Naive thymus-derived CD4-positive, alpha-beta T cell (primary cell): Measurements from ENCODE around the gene DIDO1. TPM values are rescaled to one million over a fixed set of nuclear protein-coding genes. Genes with fewer than 3 reads are reported as not detected.

Experiments used
- ATAC-seq: fragments of 150-1000 bp; cut with Tn5 transposase; 2 replicates; pipeline ENCODE4 v1.10.0; 2021; ENCODE audit warnings: mild to moderate bottlenecking, moderate library complexity
- CTCF ChIA-PET: fragments of 350-600 bp; sonication (Branson Sonifier 250); formaldehyde crosslinking; loops from one replicate; lab custom pipeline; 2021; ENCODE audit warnings: antibody characterized with exemption; lab: Charles Lee
- POLR2A ChIA-PET: fragments of 350-600 bp; sonication (Branson Sonifier 250); formaldehyde crosslinking; loops from one replicate; lab custom pipeline; 2021; ENCODE audit warnings: antibody characterized with exemption, inconsistent platforms; lab: Charles Lee
- DNase-seq, 9 donors: peaks; one replicate each; pipeline versions ENCODE4 v3.0.0 to v3.0.0-alpha.2; 2020 to 2022; ENCODE audit warnings: mixed read lengths in 1 of 9
- H3K27ac ChIP-seq: one replicate; pipeline ENCODE4 v1.7.0; 2013; ENCODE audit warnings: mild to moderate bottlenecking, low read depth, low read length, moderate library complexity
- H3K27me3 ChIP-seq, 2 donors: one replicate each; pipeline ENCODE4 v1.7.0; 2013; ENCODE audit warnings: low read length in 2 of 2, mild to moderate bottlenecking in 2 of 2, moderate library complexity in 2 of 2; ENCODE audit not compliant: control insufficient read depth in 2 of 2, insufficient read depth in 2 of 2
- H3K36me3 ChIP-seq, 3 experiments: 1 replicate in 2 of 3; 2 replicates in 1 of 3; pipeline ENCODE4 v1.7.0; 2013; ENCODE audit warnings: low read length in 3 of 3, mild to moderate bottlenecking in 3 of 3, moderate library complexity in 1 of 3; ENCODE audit not compliant: insufficient read depth in 3 of 3, control insufficient read depth in 2 of 3
- H3K4me1 ChIP-seq, 2 donors: one replicate each; pipeline ENCODE4 v1.7.0; 2013; ENCODE audit warnings: low read length in 2 of 2, mild to moderate bottlenecking in 2 of 2, moderate library complexity in 1 of 2; ENCODE audit not compliant: control insufficient read depth in 2 of 2, insufficient read depth in 2 of 2
- H3K4me3 ChIP-seq: 2 replicates; pipeline ENCODE4 v1.7.0; 2013; ENCODE audit warnings: mild to moderate bottlenecking, low read length
- H3K9me3 ChIP-seq, 3 experiments: 1 replicate in 2 of 3; 2 replicates in 1 of 3; pipeline ENCODE4 v1.7.0; 2013; ENCODE audit warnings: low read length in 3 of 3; ENCODE audit not compliant: control insufficient read depth in 2 of 3
- H3K27ac Mint-ChIP-seq, 9 donors: one replicate each; pipeline ENCODE4 v1.8.0; 2020 to 2022; ENCODE audit warnings: mixed read lengths in 9 of 9, mild to moderate bottlenecking in 8 of 9, moderate library complexity in 5 of 9, inconsistent platforms in 2 of 9
- H3K27me3 Mint-ChIP-seq, 5 donors: one replicate each; pipeline ENCODE4 v1.8.0; 2021 to 2022; ENCODE audit warnings: mixed read lengths in 5 of 5, mild to moderate bottlenecking in 1 of 5
- H3K36me3 Mint-ChIP-seq, 5 donors: one replicate each; pipeline ENCODE4 v1.8.0; 2020 to 2022; ENCODE audit warnings: mixed read lengths in 5 of 5, mild to moderate bottlenecking in 3 of 5, inconsistent platforms in 1 of 5
- H3K4me1 Mint-ChIP-seq, 7 donors: one replicate each; pipeline ENCODE4 v1.8.0; 2020 to 2022; ENCODE audit warnings: mixed read lengths in 7 of 7, mild to moderate bottlenecking in 3 of 7, inconsistent platforms in 1 of 7
- H3K4me3 Mint-ChIP-seq, 10 donors: one replicate each; pipeline ENCODE4 v1.8.0; 2020 to 2022; ENCODE audit warnings: mild to moderate bottlenecking in 10 of 10, mixed read lengths in 10 of 10, moderate library complexity in 6 of 10, inconsistent platforms in 2 of 10
- H3K9me3 Mint-ChIP-seq, 11 donors: one replicate each; pipeline ENCODE4 v1.8.0; 2020 to 2022; ENCODE audit warnings: mixed read lengths in 11 of 11, mild to moderate bottlenecking in 4 of 11, inconsistent platforms in 1 of 11, moderate library complexity in 1 of 11
- intact Hi-C, 2 donors: fragments of 100-400 bp; cut with micrococcal nuclease; formaldehyde crosslinking; loops; one replicate each; pipeline ENCODE4 v1.15.1; 2023
- polyA plus RNA-seq, 2 donors: library from polyadenylated mRNA; unstranded; fragments of 300-500 nt; fragmentation: Illumina TruSeq; gene quantifications; one replicate each; pipeline ENCODE4 v1.2.3, GENCODE V29; 2021
- total RNA-seq, 6 experiments: library from RNA in 5 of 6; stranded (reverse) in 5 of 6; gene quantifications; 1 replicate in 5 of 6; 2 replicates in 1 of 6; pipeline ENCODE4 v1.2.3 and lab custom pipeline; 2021 to 2026

DIDO1 gene
- total and polyA plus RNA-seq, 7 experiments from 2014 or later, result 36.6 to 139 (median 69.2) TPM

GRCh38 chr20:62918147-62918546 is 8.2 kb downstream of the DIDO1 start:
- no peaks in the 10 kb centered on the region for H3K27me3 Mint-ChIP-seq
- peaks cover 0 to 2% (median 0%) of the 10 kb centered on the region in 11 donors for H3K9me3 Mint-ChIP-seq
- H3K4me1 ChIP-seq, result peaks cover 81% of the 10 kb centered on the region in 2 donors
- H3K9me3 ChIP-seq, result no peaks in the 10 kb centered on the region
- peak overlapping the region; percentile 74 to 94 (median 90) for H3K27ac Mint-ChIP-seq
- intact Hi-C loops, result loop anchor here in 1 of 2 donors (5.0 kb wide), 2 partner anchors 34 to 89 kb away; partner anchors contain the start of genes BHLHE23 and SLC17A9
- peak overlapping the region; percentile 63 for H3K27ac ChIP-seq
- ChIA-PET CTCF (interaction anchor here (1.0 to 13.0 kb wide), 7 partner anchors 10 to 91 kb away, joined by 3 to 102 read pairs (median 5); no protein-coding TSS in a partner anchor), POLR2A (interaction anchor here (0.6 to 7.2 kb wide), 14 partner anchors 9 to 188 kb away, joined by 3 to 57 read pairs (median 6); partner anchors contain the start of gene GID8)
- H3K4me3 Mint-ChIP-seq, result peak overlapping the region; percentile 82 to 92 (median 86)
- DNase-seq (peak in 5 of 9 donors; percentile 42 to 61 (median 55)), ATAC-seq (peak; percentile 52)
- H3K4me3 ChIP-seq, result peak overlapping the region; percentile 39
- H3K4me1 Mint-ChIP-seq, result peaks cover 70 to 95% (median 89%) of the 10 kb centered on the region in 7 donors
- H3K27me3 ChIP-seq, result no peaks in the 10 kb centered on the region
- H3K36me3 ChIP-seq, result peaks cover 0 to 6% (median 1%) of the 10 kb centered on the region in 3 experiments
- peaks cover 0 to 7% (median 4%) of the 10 kb centered on the region in 5 donors for H3K36me3 Mint-ChIP-seq

- Mint-ChIP-seq H3K27ac (peak overlapping the region; percentile 74 to 94 (median 90)), H3K4me1 (peaks cover 68 to 95% (median 89%) of the 10 kb centered on the region in 7 donors), H3K4me3 (peak overlapping the region; percentile 82 to 92 (median 86)), H3K9me3 (peaks cover 0 to 2% (median 0%) of the 10 kb centered on the region in 11 donors), H3K36me3 (peaks cover 0 to 7% (median 7%) of the 10 kb centered on the region in 5 donors), H3K27me3 (no peaks in the 10 kb centered on the region)
- ATAC-seq (no peak), DNase-seq (no peak)
- Histone ChIP-seq H3K9me3 (no peaks in the 10 kb centered on the region), H3K27ac (peak overlapping the region; percentile 63), H3K27me3 (no peaks in the 10 kb centered on the region), H3K4me1 (peaks cover 77 to 78% of the 10 kb centered on the region in 2 donors), H3K36me3 (peaks cover 0 to 9% (median 4%) of the 10 kb centered on the region in 3 experiments), H3K4me3 (peak overlapping the region; percentile 39)
- ChIA-PET POLR2A (interaction anchor here (0.6 to 7.2 kb wide), 12 partner anchors 10 to 188 kb away, joined by 3 to 57 read pairs (median 7); partner anchors contain the start of gene GID8), CTCF (interaction anchor here (1.0 to 13.0 kb wide), 7 partner anchors 10 to 91 kb away, joined by 3 to 102 read pairs (median 5); no protein-coding TSS in a partner anchor)
- intact Hi-C loops, result loop anchor here in 1 of 2 donors (5.0 kb wide), 2 partner anchors 35 to 90 kb away; partner anchors contain the start of genes BHLHE23 and SLC17A9
Observed at GRCh38 chr20:62917720-62918119, 8.6 kb downstream of the DIDO1 start.

GRCh38 chr20:62916703-62917476 is 9.4 kb downstream of the DIDO1 start:
- peaks cover 70 to 71% of the 10 kb centered on the region in 2 donors for H3K4me1 ChIP-seq
- peaks cover under 1 to 15% (median 9%) of the 10 kb centered on the region in 3 experiments for H3K36me3 ChIP-seq
- H3K9me3 ChIP-seq, result no peaks in the 10 kb centered on the region
- Mint-ChIP-seq H3K4me1 (peaks cover 61 to 92% (median 85%) of the 10 kb centered on the region in 7 donors), H3K36me3 (peaks cover 0 to 10% (median 7%) of the 10 kb centered on the region in 5 donors), H3K27me3 (no peaks in the 10 kb centered on the region), H3K27ac (peak overlapping the region; percentile 23 to 94 (median 89)), H3K9me3 (no peaks in the 10 kb centered on the region), H3K4me3 (peak overlapping the region; percentile 52 to 92 (median 86))
- intact Hi-C loops, result loop anchor here in 1 of 2 donors (5.0 kb wide), 2 partner anchors 35 to 90 kb away; partner anchors contain the start of genes BHLHE23 and SLC17A9
- peak overlapping the region; percentile 39 for H3K4me3 ChIP-seq
- ATAC-seq (no peak), DNase-seq (no peak)
- H3K27me3 ChIP-seq, result no peaks in the 10 kb centered on the region
- CTCF ChIA-PET, result interaction anchor here (1.1 to 13.0 kb wide), 5 partner anchors 9 to 24 kb away, joined by 3 to 102 read pairs (median 4); no protein-coding TSS in a partner anchor
- POLR2A ChIA-PET, result interaction anchor here (0.9 to 7.2 kb wide), 7 partner anchors 9 to 32 kb away, joined by 3 to 57 read pairs (median 5); partner anchors contain the start of genes DIDO1 and GID8
- H3K27ac ChIP-seq, result peak overlapping the region; percentile 63

- H3K9me3 ChIP-seq, result no peaks in the 10 kb centered on the region
- H3K9me3 Mint-ChIP-seq, result no peaks in the 10 kb centered on the region
- intact Hi-C loops, result loop anchor here in 1 of 2 donors (5.0 kb wide), 2 partner anchors 37 to 92 kb away; partner anchors contain the start of genes BHLHE23 and SLC17A9
- peaks cover 14 to 34% (median 23%) of the 10 kb centered on the region in 3 experiments for H3K36me3 ChIP-seq
- CTCF ChIA-PET, result interaction anchor here (0.6 to 13.0 kb wide), 4 partner anchors 14 to 600 kb away, joined by 3 to 102 read pairs (median 3); no protein-coding TSS in a partner anchor
- no peak overlapping the region for H3K4me3 ChIP-seq
- POLR2A ChIA-PET, result interaction anchor here (0.6 to 5.0 kb wide), 3 partner anchors 11 to 442 kb away, joined by 3 to 25 read pairs (median 3); partner anchors contain the start of gene DIDO1
- H3K27ac Mint-ChIP-seq, result peak overlapping the region; percentile 51 to 91 (median 82)
- peaks cover 54 to 90% (median 82%) of the 10 kb centered on the region in 7 donors for H3K4me1 Mint-ChIP-seq
- H3K4me1 ChIP-seq, result peaks cover 53 to 55% of the 10 kb centered on the region in 2 donors
- H3K27me3 ChIP-seq, result no peaks in the 10 kb centered on the region
- H3K27ac ChIP-seq, result peak overlapping the region; percentile 57
- peak overlapping the region; percentile 15 to 90 (median 72) for H3K4me3 Mint-ChIP-seq
- H3K27me3 Mint-ChIP-seq, result no peaks in the 10 kb centered on the region
- ATAC-seq, result peak; percentile 48
- DNase-seq, result peak in 3 of 9 donors; percentile 32 to 41 (median 37)
- H3K36me3 Mint-ChIP-seq, result peaks cover 2 to 26% (median 13%) of the 10 kb centered on the region in 5 donors
Observed at GRCh38 chr20:62914970-62915457, 11.3 kb downstream of the DIDO1 start.

- H3K4me3 Mint-ChIP-seq, result peak overlapping the region in 6 of 10 donors; percentile 19 to 90 (median 54)
- H3K4me1 Mint-ChIP-seq, result peaks cover 52 to 90% (median 80%) of the 10 kb centered on the region in 7 donors
- peak overlapping the region in 4 of 9 donors; percentile 51 to 83 (median 80) for H3K27ac Mint-ChIP-seq
- H3K27me3 ChIP-seq, result no peaks in the 10 kb centered on the region
- H3K4me3 ChIP-seq, result no peak overlapping the region
- no peaks in the 10 kb centered on the region for H3K9me3 Mint-ChIP-seq
- H3K36me3 ChIP-seq, result peaks cover 19 to 40% (median 29%) of the 10 kb centered on the region in 3 experiments
- peaks cover 6 to 31% (median 15%) of the 10 kb centered on the region in 5 donors for H3K36me3 Mint-ChIP-seq
- no peaks in the 10 kb centered on the region for H3K9me3 ChIP-seq
- no peak for ATAC-seq
- ChIA-PET POLR2A (interaction anchor here (0.6 to 5.0 kb wide), 3 partner anchors 11 to 443 kb away, joined by 3 to 25 read pairs (median 3); partner anchors contain the start of gene DIDO1), CTCF (interaction anchor here (0.7 to 13.0 kb wide), 3 partner anchors 14 to 599 kb away, joined by 3 to 102 read pairs (median 4); no protein-coding TSS in a partner anchor)
- H3K4me1 ChIP-seq, result peaks cover 48 to 49% of the 10 kb centered on the region in 2 donors
- H3K27ac ChIP-seq, result no peak overlapping the region
- no peaks in the 10 kb centered on the region for H3K27me3 Mint-ChIP-seq
- intact Hi-C loops, result no loop called here
- no peak for DNase-seq
Observed at GRCh38 chr20:62914436-62914835, 11.9 kb downstream of the DIDO1 start.
